DMS 273 treated with DMSO at 0.1 percent for 48 hours (cell line): ENCODE data around the gene HNRNPA3.
"Not testable (repeated sequence)": the region's sequence is repeated elsewhere in the genome, so short reads cannot be mapped to it uniquely, and the experiment has no call there.

Experiments used
- DNase-seq: peaks from one replicate; lab custom pipeline; 2025; lab: John Stamatoyannopoulos, UW

The HNRNPA3 gene

GRCh38 chr2:177234267-177234666 is 21.7 kb downstream of the HNRNPA3 start:
- no peak for DNase-seq

- DNase-seq: no peak
These were observed 23.4 kb downstream of the HNRNPA3 start for GRCh38 chr2:177235855-177236437.

- DNase-seq: no peak
These were observed 25.3 kb downstream of the HNRNPA3 start for GRCh38 chr2:177237932-177238331.

- no peak for DNase-seq
These were observed 26.5 kb downstream of the HNRNPA3 start for GRCh38 chr2:177239053-177239452.

GRCh38 chr2:177239932-177240630 is 27.5 kb downstream of the HNRNPA3 start:
- no peak for DNase-seq

GRCh38 chr2:177241711-177242120 is 29.1 kb downstream of the HNRNPA3 start:
- no peak for DNase-seq

- DNase-seq: peak; percentile 72
These were observed 29.8 kb downstream of the HNRNPA3 start for GRCh38 chr2:177242121-177242987.

GRCh38 chr2:177243073-177243472 is 30.5 kb downstream of the HNRNPA3 start:
- no peak for DNase-seq

GRCh38 chr2:177243476-177243875 is 30.9 kb downstream of the HNRNPA3 start:
- DNase-seq: no peak

GRCh38 chr2:177244244-177244771 is 31.7 kb downstream of the HNRNPA3 start:
- DNase-seq: no peak

- no peak for DNase-seq
These were observed 32.4 kb downstream of the HNRNPA3 start for GRCh38 chr2:177245010-177245422.

GRCh38 chr2:177246000-177246399 is 33.4 kb downstream of the HNRNPA3 start:
- DNase-seq: no peak

GRCh38 chr2:177246523-177247030 is 34.0 kb downstream of the HNRNPA3 start:
- not testable (repeated sequence) for DNase-seq

GRCh38 chr2:177247693-177248262 is 35.2 kb downstream of the HNRNPA3 start:
- no peak for DNase-seq

GRCh38 chr2:177249038-177249437 is 36.4 kb downstream of the HNRNPA3 start:
- DNase-seq: no peak

- no peak for DNase-seq
These were observed 37.9 kb downstream of the HNRNPA3 start for GRCh38 chr2:177250461-177250860.

GRCh38 chr2:177251165-177251542 is 38.6 kb downstream of the HNRNPA3 start:
- no peak for DNase-seq

GRCh38 chr2:177252808-177253531 is 40.4 kb downstream of the HNRNPA3 start:
- no peak for DNase-seq

GRCh38 chr2:177253704-177254103 is 41.1 kb downstream of the HNRNPA3 start:
- no peak for DNase-seq

- no peak for DNase-seq
These were observed 42.0 kb downstream of the HNRNPA3 start for GRCh38 chr2:177254433-177255226.

- no peak for DNase-seq
These were observed 42.6 kb downstream of the HNRNPA3 start for GRCh38 chr2:177255227-177255601.
